ENCODE results near the gene MASP2. TPM values are rescaled to one million over a fixed set of nuclear protein-coding genes. Genes with fewer than 3 reads are reported as not detected.
A peak's percentile ranks its signal among the peaks of the same experiment; 100 is the strongest.

MASP2 gene
- total RNA-seq, 2 experiments from 2014 or later: 0.38 TPM; not detected in 1

- Histone ChIP-seq H3K4me1 (ENCODE audit: insufficient read depth, low read length, poor library complexity, severe bottlenecking) (peaks cover 23% of the 10 kb centered on the region), H3K36me3 (ENCODE audit: insufficient read depth, low read length) (peaks cover 63% of the 10 kb centered on the region), H3K4me3 (ENCODE audit: low read depth, low read length, poor library complexity, severe bottlenecking) (no peak overlapping the region), H3K79me2 (ENCODE audit: insufficient read depth, low read depth, low read length) (peaks cover 37% of the 10 kb centered on the region), H4K20me1 (ENCODE audit: insufficient read depth, low read length) (no peaks in the 10 kb centered on the region), H2AFZ (ENCODE audit: low read length) (no peak overlapping the region), H3K4me2 (ENCODE audit: low read length) (no peak overlapping the region), H3K27ac (ENCODE audit: low read depth, low read length, poor library complexity, severe bottlenecking) (no peak overlapping the region), H3K9me3 (ENCODE audit: low read length) (no peaks in the 10 kb centered on the region), H3K9me2 (ENCODE audit: insufficient read depth, low read length) (no peaks in the 10 kb centered on the region)
- TF ChIP-seq EZH2phosphoT487 (IDR thresholded peaks at IDR 0.05; ENCODE audit: borderline replicate concordance, low read depth, low read length): no peak
- TF ChIP-seq, protein P1, sequence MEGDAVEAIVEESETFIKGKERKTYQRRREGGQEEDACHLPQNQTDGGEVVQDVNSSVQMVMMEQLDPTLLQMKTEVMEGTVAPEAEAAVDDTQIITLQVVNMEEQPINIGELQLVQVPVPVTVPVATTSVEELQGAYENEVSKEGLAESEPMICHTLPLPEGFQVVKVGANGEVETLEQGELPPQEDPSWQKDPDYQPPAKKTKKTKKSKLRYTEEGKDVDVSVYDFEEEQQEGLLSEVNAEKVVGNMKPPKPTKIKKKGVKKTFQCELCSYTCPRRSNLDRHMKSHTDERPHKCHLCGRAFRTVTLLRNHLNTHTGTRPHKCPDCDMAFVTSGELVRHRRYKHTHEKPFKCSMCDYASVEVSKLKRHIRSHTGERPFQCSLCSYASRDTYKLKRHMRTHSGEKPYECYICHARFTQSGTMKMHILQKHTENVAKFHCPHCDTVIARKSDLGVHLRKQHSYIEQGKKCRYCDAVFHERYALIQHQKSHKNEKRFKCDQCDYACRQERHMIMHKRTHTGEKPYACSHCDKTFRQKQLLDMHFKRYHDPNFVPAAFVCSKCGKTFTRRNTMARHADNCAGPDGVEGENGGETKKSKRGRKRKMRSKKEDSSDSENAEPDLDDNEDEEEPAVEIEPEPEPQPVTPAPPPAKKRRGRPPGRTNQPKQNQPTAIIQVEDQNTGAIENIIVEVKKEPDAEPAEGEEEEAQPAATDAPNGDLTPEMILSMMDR (conservative IDR thresholded peaks at IDR 0.05; ENCODE audit: low read length): no peak
- BruUV-seq (replicated peaks): no TSS peak
- CTCF ChIA-PET (ENCODE audit: unreplicated experiment): no interaction called here
- POLR2A ChIA-PET: interaction anchor here (0.7 kb wide), 1 partner anchor 17 kb away, joined by 3 read pairs; no protein-coding TSS in a partner anchor
- intact Hi-C loops (cut with micrococcal nuclease; ENCODE audit: unreplicated experiment): no loop called here
- DNase-seq (ENCODE audit: low spot score): no peak
These were observed 15.9 kb upstream of the MASP2 start for GRCh38 chr1:11062965-11063401.

- no peak overlapping the region for H3K4me3 ChIP-seq (ENCODE audit: low read depth, low read length, poor library complexity, severe bottlenecking)
- peak overlapping the region; percentile 31 for H3K27ac ChIP-seq (ENCODE audit: low read depth, low read length, poor library complexity, severe bottlenecking)
- no peaks in the 10 kb centered on the region for H4K20me1 ChIP-seq (ENCODE audit: insufficient read depth, low read length)
- no peaks in the 10 kb centered on the region for H3K9me2 ChIP-seq (ENCODE audit: insufficient read depth, low read length)
- intact Hi-C loops (cut with micrococcal nuclease; ENCODE audit: unreplicated experiment): no loop called here
- TF ChIP-seq EZH2phosphoT487 (IDR thresholded peaks at IDR 0.05; ENCODE audit: borderline replicate concordance, low read depth, low read length): no peak
- TF ChIP-seq, protein P1 (conservative IDR thresholded peaks at IDR 0.05; ENCODE audit: low read length): no peak; the same call in 1 of the 2 replicates
- H3K4me1 ChIP-seq (ENCODE audit: insufficient read depth, low read length, poor library complexity, severe bottlenecking): peaks cover 28% of the 10 kb centered on the region
- no peaks in the 10 kb centered on the region for H3K9me3 ChIP-seq (ENCODE audit: low read length)
- ChIA-PET CTCF (ENCODE audit: unreplicated experiment) (interaction anchor here (2.1 kb wide), 1 partner anchor 24 kb away, joined by 12 read pairs; no protein-coding TSS in a partner anchor), POLR2A (interaction anchor here (0.6 to 1.8 kb wide), 4 partner anchors 9 to 805 kb away, joined by 3 to 11 read pairs (median 4); no protein-coding TSS in a partner anchor)
- BruUV-seq (replicated peaks): no TSS peak
- H3K36me3 ChIP-seq (ENCODE audit: insufficient read depth, low read length): peaks cover 67% of the 10 kb centered on the region
- no peak overlapping the region for H2AFZ ChIP-seq (ENCODE audit: low read length)
- peaks cover 48% of the 10 kb centered on the region for H3K79me2 ChIP-seq (ENCODE audit: insufficient read depth, low read depth, low read length)
- DNase-seq (ENCODE audit: low spot score): peak; percentile 30
- peak overlapping the region; percentile 74 for H3K4me2 ChIP-seq (ENCODE audit: low read length)
These were observed 14.8 kb upstream of the MASP2 start for GRCh38 chr1:11061652-11062365.
